Measurements from ENCODE around the gene MMEL1.

MMEL1 gene

GRCh38 chr1:2561446-2561845 lies 71.4 kb downstream of the MMEL1 start:
- Histone ChIP-seq H3K27ac (ENCODE audit: low read depth, low read length) (no peak overlapping the region), H3K9me3 (ENCODE audit: low read length) (no peaks in the 10 kb centered on the region), H3K36me3 (ENCODE audit: insufficient read depth, low read length) (peaks cover 18% of the 10 kb centered on the region), H3K4me3 (ENCODE audit: low read depth in 1 of 2, low read length in 2 of 2) (no peak overlapping the region), H3K9ac (ENCODE audit: low read length) (no peak overlapping the region), H3K4me1 (ENCODE audit: insufficient read depth, low read length) (peaks cover 18% of the 10 kb centered on the region), H3K27me3 (ENCODE audit: control insufficient read depth in 1 of 2, insufficient read depth in 2 of 2, low read length in 2 of 2) (peaks cover 0 to 7% of the 10 kb centered on the region in 2 donors)

GRCh38 chr1:2560299-2561073 lies 72.3 kb downstream of the MMEL1 start:
- Histone ChIP-seq H3K4me1 (ENCODE audit: insufficient read depth, low read length) (peaks cover 18% of the 10 kb centered on the region), H3K27ac (ENCODE audit: low read depth, low read length) (no peak overlapping the region), H3K36me3 (ENCODE audit: insufficient read depth, low read length) (peaks cover 18% of the 10 kb centered on the region)

GRCh38 chr1:2559509-2560298 lies 73.1 kb downstream of the MMEL1 start:
- no peak overlapping the region for H3K9ac ChIP-seq (ENCODE audit: low read length)
- no peaks in the 10 kb centered on the region for H3K9me3 ChIP-seq (ENCODE audit: low read length)
- peaks cover 18% of the 10 kb centered on the region for H3K36me3 ChIP-seq (ENCODE audit: insufficient read depth, low read length)
- no peak overlapping the region for H3K4me3 ChIP-seq (ENCODE audit: low read depth in 1 of 2, low read length in 2 of 2)
- H3K27ac ChIP-seq (ENCODE audit: low read depth, low read length): no peak overlapping the region
- H3K4me1 ChIP-seq (ENCODE audit: insufficient read depth, low read length): peaks cover 24% of the 10 kb centered on the region
- H3K27me3 ChIP-seq (ENCODE audit: control insufficient read depth in 1 of 2, insufficient read depth in 2 of 2, low read length in 2 of 2): no peaks in the 10 kb centered on the region

More at GRCh38 chr1:2560299-2561073, 72.3 kb downstream of the MMEL1 start:
- H3K4me3 ChIP-seq (ENCODE audit: low read depth in 1 of 2, low read length in 2 of 2): no peak overlapping the region
- H3K27me3 ChIP-seq (ENCODE audit: control insufficient read depth in 1 of 2, insufficient read depth in 2 of 2, low read length in 2 of 2): no peaks in the 10 kb centered on the region
- H3K9ac ChIP-seq (ENCODE audit: low read length): no peak overlapping the region
- H3K9me3 ChIP-seq (ENCODE audit: low read length): no peaks in the 10 kb centered on the region

GRCh38 chr1:2558861-2559260 lies 74.0 kb downstream of the MMEL1 start:
- no peaks in the 10 kb centered on the region for H3K27me3 ChIP-seq (ENCODE audit: control insufficient read depth in 1 of 2, insufficient read depth in 2 of 2, low read length in 2 of 2)
- H3K27ac ChIP-seq (ENCODE audit: low read depth, low read length): no peak overlapping the region
- peaks cover 18% of the 10 kb centered on the region for H3K36me3 ChIP-seq (ENCODE audit: insufficient read depth, low read length)
- no peaks in the 10 kb centered on the region for H3K9me3 ChIP-seq (ENCODE audit: low read length)
- no peak overlapping the region for H3K4me3 ChIP-seq (ENCODE audit: low read depth in 1 of 2, low read length in 2 of 2)
- no peak overlapping the region for H3K9ac ChIP-seq (ENCODE audit: low read length)
- peaks cover 26% of the 10 kb centered on the region for H3K4me1 ChIP-seq (ENCODE audit: insufficient read depth, low read length)

GRCh38 chr1:2558420-2558819 lies 74.4 kb downstream of the MMEL1 start:
- Histone ChIP-seq H3K9ac (ENCODE audit: low read length) (no peak overlapping the region), H3K4me1 (ENCODE audit: insufficient read depth, low read length) (peaks cover 26% of the 10 kb centered on the region), H3K4me3 (ENCODE audit: low read depth in 1 of 2, low read length in 2 of 2) (no peak overlapping the region), H3K27me3 (ENCODE audit: control insufficient read depth in 1 of 2, insufficient read depth in 2 of 2, low read length in 2 of 2) (no peaks in the 10 kb centered on the region), H3K9me3 (ENCODE audit: low read length) (no peaks in the 10 kb centered on the region), H3K36me3 (ENCODE audit: insufficient read depth, low read length) (peaks cover 16% of the 10 kb centered on the region), H3K27ac (ENCODE audit: low read depth, low read length) (no peak overlapping the region)

- Histone ChIP-seq H3K9ac (ENCODE audit: low read length) (no peak overlapping the region), H3K27ac (ENCODE audit: low read depth, low read length) (peak overlapping the region; percentile 90), H3K9me3 (ENCODE audit: low read length) (no peaks in the 10 kb centered on the region), H3K27me3 (ENCODE audit: control insufficient read depth in 1 of 2, insufficient read depth in 2 of 2, low read length in 2 of 2) (no peaks in the 10 kb centered on the region), H3K36me3 (ENCODE audit: insufficient read depth, low read length) (peaks cover 9% of the 10 kb centered on the region), H3K4me3 (ENCODE audit: low read depth in 1 of 2, low read length in 2 of 2) (peak overlapping the region; percentile 52 to 96), H3K4me1 (ENCODE audit: insufficient read depth, low read length) (peaks cover 26% of the 10 kb centered on the region)
Observed at GRCh38 chr1:2557482-2558400, 75.1 kb downstream of the MMEL1 start.

- Histone ChIP-seq H3K9ac (ENCODE audit: low read length) (peak overlapping the region; percentile 65), H3K27ac (ENCODE audit: low read depth, low read length) (peak overlapping the region; percentile 90), H3K36me3 (ENCODE audit: insufficient read depth, low read length) (peaks cover 9% of the 10 kb centered on the region), H3K4me3 (ENCODE audit: low read depth in 1 of 2, low read length in 2 of 2) (peak overlapping the region; percentile 52 to 96), H3K9me3 (ENCODE audit: low read length) (no peaks in the 10 kb centered on the region), H3K27me3 (ENCODE audit: control insufficient read depth in 1 of 2, insufficient read depth in 2 of 2, low read length in 2 of 2) (no peaks in the 10 kb centered on the region), H3K4me1 (ENCODE audit: insufficient read depth, low read length) (peaks cover 26% of the 10 kb centered on the region)
Observed at GRCh38 chr1:2556678-2557481, 75.9 kb downstream of the MMEL1 start.

- Histone ChIP-seq H3K9ac (ENCODE audit: low read length) (peak within 1 kb of the TSS; percentile 65), H3K27me3 (ENCODE audit: control insufficient read depth in 1 of 2, insufficient read depth in 2 of 2, low read length in 2 of 2) (no peaks in the 10 kb centered on the region), H3K36me3 (ENCODE audit: insufficient read depth, low read length) (peaks cover 9% of the 10 kb centered on the region), H3K4me1 (ENCODE audit: insufficient read depth, low read length) (peaks cover 26% of the 10 kb centered on the region), H3K27ac (ENCODE audit: low read depth, low read length) (peak within 1 kb of the TSS; percentile 90), H3K9me3 (ENCODE audit: low read length) (no peaks in the 10 kb centered on the region), H3K4me3 (ENCODE audit: low read depth in 1 of 2, low read length in 2 of 2) (peak within 1 kb of the TSS; percentile 52 to 96)
Observed at GRCh38 chr1:2556277-2556677, 76.5 kb downstream of the MMEL1 start, which contains the start of gene TNFRSF14. TNFRSF14 (plus strand) TSS chr1:2556371; CDS start chr1:2556665, 294 bp downstream.

GRCh38 chr1:2555634-2556276 lies 77.1 kb downstream of the MMEL1 start:
- H3K4me1 ChIP-seq (ENCODE audit: insufficient read depth, low read length): peaks cover 26% of the 10 kb centered on the region

More at GRCh38 chr1:2555634-2556276, 77.1 kb downstream of the MMEL1 start:
- Histone ChIP-seq H3K36me3 (ENCODE audit: insufficient read depth, low read length) (peaks cover 9% of the 10 kb centered on the region), H3K9me3 (ENCODE audit: low read length) (no peaks in the 10 kb centered on the region), H3K4me3 (ENCODE audit: low read depth in 1 of 2, low read length in 2 of 2) (peak overlapping the region; percentile 52 to 96), H3K27me3 (ENCODE audit: control insufficient read depth in 1 of 2, insufficient read depth in 2 of 2, low read length in 2 of 2) (no peaks in the 10 kb centered on the region), H3K9ac (ENCODE audit: low read length) (peak overlapping the region; percentile 65), H3K27ac (ENCODE audit: low read depth, low read length) (peak overlapping the region; percentile 90)
